ENCODE data around the gene ARHGEF17. TPM values are rescaled to one million over a fixed set of nuclear protein-coding genes. Genes with fewer than 3 reads are reported as not detected.

Gene ARHGEF17
- total RNA-seq, 1 experiment from 2014 or later = 8.8 TPM

- no peak for DNase-seq (ENCODE audit: low read depth)
Measured at GRCh38 chr11:73312851-73313327, 4.8 kb downstream of the ARHGEF17 start.

- DNase-seq (ENCODE audit: low read depth) = peak; percentile 39
Measured at GRCh38 chr11:73313652-73314051, 5.6 kb downstream of the ARHGEF17 start.

- peak; percentile 42 for DNase-seq (ENCODE audit: low read depth)
Measured at GRCh38 chr11:73314117-73314961, 6.3 kb downstream of the ARHGEF17 start.

- DNase-seq (ENCODE audit: low read depth) = no peak
Measured at GRCh38 chr11:73315293-73316020, 7.4 kb downstream of the ARHGEF17 start.

GRCh38 chr11:73316422-73316821, 8.3 kb downstream of the ARHGEF17 start:
- no peak for DNase-seq (ENCODE audit: low read depth)

- no peak for DNase-seq (ENCODE audit: low read depth)
Measured at GRCh38 chr11:73317373-73317772, 9.3 kb downstream of the ARHGEF17 start.

- no peak for DNase-seq (ENCODE audit: low read depth)
Measured at GRCh38 chr11:73317803-73318202, 9.7 kb downstream of the ARHGEF17 start.

- DNase-seq (ENCODE audit: low read depth) = no peak
Measured at GRCh38 chr11:73318501-73319011, 10.5 kb downstream of the ARHGEF17 start.

- DNase-seq (ENCODE audit: low read depth) = no peak
Measured at GRCh38 chr11:73320763-73321603, 12.9 kb downstream of the ARHGEF17 start.

- DNase-seq (ENCODE audit: low read depth) = peak; percentile 64
Measured at GRCh38 chr11:73321604-73322381, 13.7 kb downstream of the ARHGEF17 start.

GRCh38 chr11:73322382-73323306, 14.6 kb downstream of the ARHGEF17 start:
- no peak for DNase-seq (ENCODE audit: low read depth)

GRCh38 chr11:73323464-73323863, 15.4 kb downstream of the ARHGEF17 start:
- no peak for DNase-seq (ENCODE audit: low read depth)

GRCh38 chr11:73324116-73324515, 16.0 kb downstream of the ARHGEF17 start:
- DNase-seq (ENCODE audit: low read depth) = no peak

- no peak for DNase-seq (ENCODE audit: low read depth)
Measured at GRCh38 chr11:73324665-73325035, 16.6 kb downstream of the ARHGEF17 start.

GRCh38 chr11:73325036-73325981, 17.2 kb downstream of the ARHGEF17 start:
- no peak for DNase-seq (ENCODE audit: low read depth)

- peak; percentile 79 for DNase-seq (ENCODE audit: low read depth)
Measured at GRCh38 chr11:73326929-73327811, 19.1 kb downstream of the ARHGEF17 start.

- no peak for DNase-seq (ENCODE audit: low read depth)
Measured at GRCh38 chr11:73327812-73328364, 19.8 kb downstream of the ARHGEF17 start.

All from HT1080 (cell line).